ENCODE measurements around the gene RALGPS1. TPM values are rescaled to one million over a fixed set of nuclear protein-coding genes. Genes with fewer than 3 reads are reported as not detected.
"Not testable (repeated sequence)": the region's sequence is repeated elsewhere in the genome, so short reads cannot be mapped to it uniquely, and the experiment has no call there.

Gene RALGPS1
- polyA plus RNA-seq, 3 donors, result 23.3 to 32.3 (median 23.3) TPM

GRCh38 chr9:127012250-127012649, 97.7 kb downstream of the RALGPS1 start:
- DNase-seq (ENCODE audit: extremely low read depth in 1 of 11, low read depth in 9 of 11, low spot score in 4 of 11), result no peak

DNA sequence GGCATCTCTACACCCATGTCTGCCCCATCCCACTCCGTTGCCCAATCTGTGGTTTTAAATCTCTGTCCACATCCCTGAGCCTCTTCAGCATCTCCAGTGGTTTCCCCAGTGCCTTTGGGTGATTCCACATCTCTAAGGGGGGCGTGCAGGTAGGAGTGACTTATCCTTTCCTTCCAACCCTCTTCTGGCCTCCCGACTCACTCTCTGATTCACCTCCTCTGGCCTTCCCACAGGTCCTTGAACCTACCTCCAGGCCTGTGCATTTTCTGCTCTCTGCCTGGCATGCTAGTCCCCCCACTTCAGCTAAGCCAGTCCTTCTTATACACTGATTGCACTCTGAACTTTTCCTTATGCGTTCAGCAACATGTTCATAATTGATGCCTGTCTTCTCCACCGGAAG, 99.0 kb downstream of the RALGPS1 start:
- no peak for DNase-seq (ENCODE audit: extremely low read depth in 1 of 11, low read depth in 9 of 11, low spot score in 4 of 11)

- DNase-seq (ENCODE audit: extremely low read depth in 1 of 11, low read depth in 9 of 11, low spot score in 4 of 11), result no peak
Measured at GRCh38 chr9:127014216-127014909, 99.8 kb downstream of the RALGPS1 start.

- no peak for DNase-seq (ENCODE audit: extremely low read depth in 1 of 11, low read depth in 9 of 11, low spot score in 4 of 11)
Measured at GRCh38 chr9:127014910-127015540, 100.4 kb downstream of the RALGPS1 start.

DNA sequence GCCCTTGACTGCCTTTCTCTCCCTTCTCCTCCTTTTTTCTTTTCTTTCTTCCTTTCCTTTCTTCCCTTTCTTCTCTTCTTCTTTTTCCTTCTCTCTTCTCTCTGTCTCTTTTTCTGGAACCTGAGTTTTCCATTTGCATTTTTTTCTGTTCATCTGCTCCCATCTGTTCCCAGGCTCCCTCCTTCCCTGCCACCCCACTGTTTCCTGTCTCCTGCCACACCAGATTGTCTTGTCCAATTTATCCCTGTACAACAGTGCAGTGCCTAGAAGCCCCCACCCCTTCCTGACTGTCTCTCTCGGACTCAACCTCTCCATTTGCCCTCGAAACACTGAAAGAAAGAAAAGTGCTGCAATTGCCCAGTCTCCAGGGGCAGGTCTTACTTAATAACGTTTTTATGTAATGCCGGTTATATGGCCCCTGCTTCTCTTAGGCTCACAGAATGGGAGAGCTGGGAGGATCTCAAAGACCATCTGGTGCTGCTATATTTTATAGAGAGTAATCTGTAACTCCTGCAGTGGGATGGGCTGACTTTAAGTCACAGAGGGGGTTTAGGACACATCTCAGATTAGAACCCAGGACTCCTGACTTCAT, 101.4 kb downstream of the RALGPS1 start:
- DNase-seq (ENCODE audit: extremely low read depth in 1 of 11, low read depth in 9 of 11, low spot score in 4 of 11), result no peak

DNA sequence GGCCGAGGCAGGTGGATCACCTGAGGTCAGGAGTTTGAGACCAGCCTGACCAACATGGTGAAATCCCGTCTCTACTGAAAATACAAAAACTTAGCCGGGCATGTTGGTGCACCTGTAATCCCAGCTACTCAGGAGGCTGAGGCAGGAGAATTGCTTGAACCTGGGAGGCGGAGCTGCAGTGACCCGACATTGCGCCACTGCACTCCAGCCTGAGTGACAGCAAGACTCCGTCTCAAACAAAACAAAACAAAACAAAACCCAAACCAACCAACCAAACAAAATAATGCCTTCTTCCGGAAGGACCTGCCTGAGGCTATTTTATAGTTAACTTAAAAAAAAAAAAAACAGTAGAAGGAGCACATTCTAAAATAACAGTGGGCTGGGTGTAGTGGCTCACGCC, 103.4 kb downstream of the RALGPS1 start:
- DNase-seq (ENCODE audit: extremely low read depth in 1 of 11, low read depth in 9 of 11, low spot score in 4 of 11), result not testable (repeated sequence)

- DNase-seq (ENCODE audit: extremely low read depth in 1 of 11, low read depth in 9 of 11, low spot score in 4 of 11), result no peak
Measured at GRCh38 chr9:127018935-127019334, 104.4 kb downstream of the RALGPS1 start.

DNA sequence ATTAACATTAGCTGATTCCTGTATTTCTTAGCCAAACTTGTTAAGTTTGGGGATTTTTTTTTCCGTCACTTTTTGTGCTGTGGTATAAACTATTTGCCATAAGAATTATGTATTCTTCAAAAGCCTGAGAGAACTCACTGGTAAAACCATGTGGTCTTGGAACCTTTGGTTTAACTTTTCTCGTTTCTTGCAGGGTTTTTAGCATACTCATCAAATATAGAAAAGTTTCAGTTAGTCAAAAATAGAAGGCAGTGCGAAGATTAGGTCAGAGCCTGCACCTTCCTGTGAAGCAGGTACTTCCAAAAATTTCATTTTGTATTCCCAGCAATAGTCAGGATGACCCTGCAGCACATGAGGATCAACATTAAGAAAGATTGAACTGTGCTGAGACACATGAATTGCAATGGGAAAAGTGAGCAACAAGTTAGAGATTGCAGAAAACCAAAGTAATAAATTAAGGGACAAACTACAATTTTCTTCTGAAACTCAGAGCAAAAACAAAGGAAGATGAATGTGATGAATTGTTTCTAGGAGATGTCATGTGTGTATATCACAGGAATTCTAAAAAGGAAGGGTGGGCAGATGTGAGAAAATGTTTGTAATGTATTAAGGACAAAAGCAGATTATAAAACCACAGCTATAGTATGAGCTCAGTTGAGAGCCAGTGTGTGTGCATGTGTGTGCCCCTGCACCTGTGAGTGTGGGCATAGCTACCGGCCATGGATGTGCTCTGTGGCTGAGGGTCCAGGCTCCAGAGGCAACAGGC, 105.6 kb downstream of the RALGPS1 start:
- no peak for DNase-seq (ENCODE audit: extremely low read depth in 1 of 11, low read depth in 9 of 11, low spot score in 4 of 11)

GRCh38 chr9:127020802-127021078, 106.2 kb downstream of the RALGPS1 start:
- no peak for DNase-seq (ENCODE audit: extremely low read depth in 1 of 11, low read depth in 9 of 11, low spot score in 4 of 11)

GRCh38 chr9:127021664-127022363, 107.2 kb downstream of the RALGPS1 start:
- DNase-seq (ENCODE audit: extremely low read depth in 1 of 11, low read depth in 9 of 11, low spot score in 4 of 11), result peak; percentile 39 to 80 (median 59)

DNA sequence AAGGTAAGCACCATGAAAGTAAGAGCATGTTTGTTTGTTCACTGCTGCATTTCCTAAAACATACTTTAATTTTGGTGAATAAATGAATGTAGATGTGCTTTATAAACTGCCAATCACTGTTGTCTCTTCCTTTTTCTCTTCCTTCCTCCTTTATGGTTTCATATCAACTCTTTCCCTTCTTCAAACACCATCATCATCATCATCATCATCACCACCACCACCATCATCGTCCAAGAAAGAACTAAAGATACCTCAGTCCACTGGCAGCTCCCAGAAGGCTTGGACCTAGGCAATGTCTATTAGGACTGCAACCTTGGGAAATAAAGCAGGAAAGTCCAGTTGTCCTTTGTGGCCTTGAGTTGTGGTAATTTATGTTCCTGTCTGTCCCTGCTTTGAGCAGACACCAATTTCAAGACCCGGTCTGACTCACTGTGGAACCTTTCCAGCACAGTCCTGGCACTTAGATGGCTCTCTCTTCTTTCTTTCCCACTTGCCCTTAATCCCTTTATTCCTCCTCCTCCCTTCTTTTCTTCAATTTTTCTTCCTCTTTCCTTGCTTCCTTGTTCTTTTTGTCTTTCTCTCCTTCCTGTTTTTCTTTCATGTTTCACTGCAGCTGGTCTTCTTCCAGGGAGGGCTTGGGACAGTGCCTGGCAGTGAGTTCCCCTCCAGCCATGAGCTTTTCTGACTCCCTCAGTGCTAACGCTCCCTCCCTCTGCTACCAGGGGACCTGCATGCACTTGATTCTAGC, 108.5 kb downstream of the RALGPS1 start:
- no peak for DNase-seq (ENCODE audit: extremely low read depth in 1 of 11, low read depth in 9 of 11, low spot score in 4 of 11)

GRCh38 chr9:127025042-127025441, 110.5 kb downstream of the RALGPS1 start:
- no peak for DNase-seq (ENCODE audit: extremely low read depth in 1 of 11, low read depth in 9 of 11, low spot score in 4 of 11)

DNA sequence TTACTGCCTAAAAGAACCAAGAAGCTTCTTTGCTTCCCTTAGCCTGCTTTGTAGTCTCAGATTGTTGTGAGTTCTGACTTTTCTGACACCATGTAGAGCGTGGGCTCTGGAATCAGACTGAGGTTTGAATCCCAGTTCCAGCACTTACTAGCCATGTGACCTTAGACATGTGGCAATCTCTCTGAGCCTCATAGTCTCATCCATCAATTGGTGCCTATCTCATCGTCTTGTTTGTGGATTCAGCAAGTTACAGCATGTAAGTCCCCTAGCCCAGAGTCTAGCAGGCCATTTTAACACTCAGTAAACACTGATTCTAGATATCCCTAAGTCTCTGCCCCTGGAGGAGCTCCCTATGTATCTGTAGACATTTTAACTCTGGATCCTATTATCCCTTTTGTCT, 113.1 kb downstream of the RALGPS1 start:
- peak in 2 of 11 donors; percentile 27 to 32 for DNase-seq (ENCODE audit: extremely low read depth in 1 of 11, low read depth in 9 of 11, low spot score in 4 of 11)

- no peak for DNase-seq (ENCODE audit: extremely low read depth in 1 of 11, low read depth in 9 of 11, low spot score in 4 of 11)
Measured at GRCh38 chr9:127029548-127029947, 115.0 kb downstream of the RALGPS1 start.

DNA sequence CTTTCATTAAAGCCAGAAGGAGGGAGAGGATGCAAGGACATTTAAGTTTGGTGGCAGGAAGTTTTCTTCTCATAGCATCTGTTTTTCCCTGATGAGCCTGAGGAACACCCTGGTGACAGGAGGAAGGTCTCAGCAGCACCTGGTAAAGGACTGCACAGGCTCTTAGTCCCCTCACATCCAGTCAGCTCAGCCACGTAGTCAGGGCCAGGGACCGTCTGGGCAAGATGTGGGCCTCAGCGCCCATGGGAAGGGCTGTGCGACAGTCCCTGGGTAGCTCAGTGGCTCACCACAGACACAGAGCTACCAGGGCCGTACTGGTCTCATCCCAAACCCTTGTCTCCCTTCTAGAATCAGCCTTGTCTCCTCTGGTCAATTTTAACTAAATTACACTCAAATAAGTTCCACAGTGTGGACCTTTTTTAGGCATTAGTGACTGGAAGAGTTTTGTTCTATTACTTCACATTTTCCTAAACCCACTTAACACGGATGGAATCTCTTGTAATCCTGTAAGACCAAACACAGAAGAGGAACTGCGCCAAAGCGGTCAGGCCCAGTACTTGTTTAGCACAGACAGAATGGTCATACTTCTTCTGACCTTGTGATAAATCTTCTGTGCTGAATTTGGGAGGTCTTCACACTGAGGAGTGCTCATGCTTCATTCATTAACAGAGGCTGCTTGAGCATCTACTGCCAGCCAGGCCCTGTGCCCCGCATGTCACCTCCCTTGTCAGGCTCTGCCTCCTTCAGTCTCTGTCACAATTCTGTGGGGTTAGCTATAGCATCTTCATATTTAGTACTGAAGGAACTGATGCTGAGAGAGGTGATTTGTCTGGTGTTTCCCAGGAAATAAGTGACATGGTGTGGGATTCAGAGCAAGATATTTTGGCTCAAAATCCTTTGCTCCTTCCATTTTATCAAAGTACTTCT, 116.5 kb downstream of the RALGPS1 start:
- no peak for DNase-seq (ENCODE audit: extremely low read depth in 1 of 11, low read depth in 9 of 11, low spot score in 4 of 11)

DNA sequence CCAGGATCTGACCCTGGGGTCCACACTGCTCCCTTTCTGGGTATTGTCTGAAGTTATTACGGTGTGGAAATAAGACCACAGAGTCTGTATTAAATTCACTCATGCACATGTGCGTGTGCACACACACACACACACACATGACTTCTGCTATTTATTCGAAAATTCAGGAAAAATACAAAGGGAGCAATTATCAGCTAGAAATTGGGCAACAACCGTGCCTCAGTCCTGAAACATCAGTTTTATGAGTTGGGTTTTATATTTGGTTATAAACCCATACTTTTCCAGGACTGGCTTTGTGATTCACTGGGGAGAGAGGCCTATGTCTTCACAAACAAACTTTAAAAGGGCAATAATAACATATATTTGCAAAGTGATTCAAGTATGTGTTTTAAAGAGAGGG, 117.7 kb downstream of the RALGPS1 start:
- no peak for DNase-seq (ENCODE audit: extremely low read depth in 1 of 11, low read depth in 9 of 11, low spot score in 4 of 11)

- no peak for DNase-seq (ENCODE audit: extremely low read depth in 1 of 11, low read depth in 9 of 11, low spot score in 4 of 11)
Measured at GRCh38 chr9:127033061-127033460, 118.5 kb downstream of the RALGPS1 start.

DNA sequence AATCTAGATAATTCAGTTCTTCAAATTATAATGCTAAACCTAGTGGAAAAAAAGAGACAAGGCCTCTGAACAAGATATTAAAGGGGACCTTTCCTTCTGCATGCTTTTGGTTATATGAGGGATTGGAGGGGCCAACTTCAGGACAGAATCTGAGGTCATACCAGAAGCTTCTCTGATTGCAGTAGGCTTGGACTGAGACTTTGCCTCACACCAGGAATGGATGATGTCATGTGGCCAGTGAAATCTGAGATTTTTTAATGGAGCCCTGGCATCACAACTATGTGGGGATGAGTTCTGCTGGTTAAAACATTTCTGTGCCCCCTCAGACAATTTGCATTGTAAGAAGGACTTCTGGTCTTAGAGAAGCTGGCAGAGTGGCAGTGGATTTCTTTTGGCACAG, 119.2 kb downstream of the RALGPS1 start:
- no peak for DNase-seq (ENCODE audit: extremely low read depth in 1 of 11, low read depth in 9 of 11, low spot score in 4 of 11)

Measured in renal cortex interstitium (tissue), 11 donors.